ENCODE measurements around the gene BIRC6.

The BIRC6 gene

DNA sequence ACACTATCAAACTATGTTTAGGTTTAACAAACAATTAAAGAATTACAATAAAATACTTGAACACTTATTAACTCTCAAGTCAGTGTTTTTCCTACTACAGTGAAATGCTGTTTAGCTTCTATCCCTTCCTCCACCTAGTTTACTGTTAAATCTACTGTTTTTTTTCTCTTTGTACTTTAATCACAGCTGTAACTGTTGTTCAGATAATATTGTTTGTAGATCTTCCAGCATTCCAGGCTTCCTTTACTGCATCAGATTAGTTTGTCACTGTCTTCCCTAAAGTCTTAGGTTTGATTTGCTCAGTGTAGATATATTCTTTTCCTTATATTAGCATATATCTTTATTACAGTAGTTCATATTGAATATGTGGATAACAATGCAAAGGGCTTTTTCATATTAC, 22.5 kb downstream of the BIRC6 start:
- DNase-seq (ENCODE audit: low spot score), result no peak
- H3K27ac ChIP-seq, result no peak overlapping the region
- ChIA-PET POLR2A (ENCODE audit: low non-redundant PET) (no interaction called here), CTCF (interaction anchor here (0.9 kb wide), 1 partner anchor 8 kb away, joined by 3 read pairs; no protein-coding TSS in a partner anchor)
- TF ChIP-seq, protein P1, sequence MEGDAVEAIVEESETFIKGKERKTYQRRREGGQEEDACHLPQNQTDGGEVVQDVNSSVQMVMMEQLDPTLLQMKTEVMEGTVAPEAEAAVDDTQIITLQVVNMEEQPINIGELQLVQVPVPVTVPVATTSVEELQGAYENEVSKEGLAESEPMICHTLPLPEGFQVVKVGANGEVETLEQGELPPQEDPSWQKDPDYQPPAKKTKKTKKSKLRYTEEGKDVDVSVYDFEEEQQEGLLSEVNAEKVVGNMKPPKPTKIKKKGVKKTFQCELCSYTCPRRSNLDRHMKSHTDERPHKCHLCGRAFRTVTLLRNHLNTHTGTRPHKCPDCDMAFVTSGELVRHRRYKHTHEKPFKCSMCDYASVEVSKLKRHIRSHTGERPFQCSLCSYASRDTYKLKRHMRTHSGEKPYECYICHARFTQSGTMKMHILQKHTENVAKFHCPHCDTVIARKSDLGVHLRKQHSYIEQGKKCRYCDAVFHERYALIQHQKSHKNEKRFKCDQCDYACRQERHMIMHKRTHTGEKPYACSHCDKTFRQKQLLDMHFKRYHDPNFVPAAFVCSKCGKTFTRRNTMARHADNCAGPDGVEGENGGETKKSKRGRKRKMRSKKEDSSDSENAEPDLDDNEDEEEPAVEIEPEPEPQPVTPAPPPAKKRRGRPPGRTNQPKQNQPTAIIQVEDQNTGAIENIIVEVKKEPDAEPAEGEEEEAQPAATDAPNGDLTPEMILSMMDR (conservative IDR thresholded peaks at IDR 0.05; ENCODE audit: low read depth), result no peak

GRCh38 chr2:32383858-32384257, 27.0 kb downstream of the BIRC6 start:
- H3K27ac ChIP-seq, result no peak overlapping the region
- TF ChIP-seq, protein P1 (conservative IDR thresholded peaks at IDR 0.05; ENCODE audit: low read depth), result no peak
- CTCF ChIA-PET, result interaction anchor here (0.6 kb wide), 1 partner anchor 83 kb away, joined by 3 read pairs; no protein-coding TSS in a partner anchor
- POLR2A ChIA-PET (ENCODE audit: low non-redundant PET), result no interaction called here
- no peak for DNase-seq (ENCODE audit: low spot score)

GRCh38 chr2:32384529-32384928, 27.7 kb downstream of the BIRC6 start:
- TF ChIP-seq, protein P1 (conservative IDR thresholded peaks at IDR 0.05; ENCODE audit: low read depth), result no peak
- ChIA-PET POLR2A (ENCODE audit: low non-redundant PET) (no interaction called here), CTCF (interaction anchor here (0.6 kb wide), 1 partner anchor 82 kb away, joined by 3 read pairs; no protein-coding TSS in a partner anchor)
- no peak for DNase-seq (ENCODE audit: low spot score)
- no peak overlapping the region for H3K27ac ChIP-seq

DNA sequence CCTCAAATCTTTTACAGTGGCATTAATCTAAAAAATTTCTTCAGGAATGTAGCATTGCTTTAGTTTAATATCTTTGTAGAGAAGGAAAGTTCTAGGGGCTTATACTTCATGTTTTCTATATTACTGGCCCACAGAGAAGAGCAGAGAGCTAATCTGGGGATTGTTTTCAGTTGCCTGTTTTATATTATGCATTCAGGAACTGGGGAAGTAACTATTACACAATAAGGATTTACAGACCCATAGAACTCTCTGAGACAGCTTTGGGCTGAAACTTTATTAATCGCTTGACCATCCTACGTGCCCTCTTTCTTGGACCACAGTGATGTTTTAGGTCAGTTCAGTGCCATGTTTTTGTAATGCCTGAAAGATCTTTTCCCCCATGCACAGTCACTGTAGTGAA, 29.9 kb downstream of the BIRC6 start:
- no peak overlapping the region for H3K27ac ChIP-seq
- no peak for DNase-seq (ENCODE audit: low spot score)
- ChIA-PET CTCF (interaction anchor here (0.7 to 1.1 kb wide), 2 partner anchors 9 to 24 kb away, joined by 3 to 4 read pairs; no protein-coding TSS in a partner anchor), POLR2A (ENCODE audit: low non-redundant PET) (no interaction called here)
- TF ChIP-seq, protein P1 (conservative IDR thresholded peaks at IDR 0.05; ENCODE audit: low read depth), result no peak

GRCh38 chr2:32399221-32399620, 42.4 kb downstream of the BIRC6 start:
- TF ChIP-seq, protein P1 (conservative IDR thresholded peaks at IDR 0.05; ENCODE audit: low read depth), result no peak
- POLR2A ChIA-PET (ENCODE audit: low non-redundant PET), result no interaction called here
- no peak for DNase-seq (ENCODE audit: low spot score)
- H3K27ac ChIP-seq, result no peak overlapping the region
- CTCF ChIA-PET, result no interaction called here

DNA sequence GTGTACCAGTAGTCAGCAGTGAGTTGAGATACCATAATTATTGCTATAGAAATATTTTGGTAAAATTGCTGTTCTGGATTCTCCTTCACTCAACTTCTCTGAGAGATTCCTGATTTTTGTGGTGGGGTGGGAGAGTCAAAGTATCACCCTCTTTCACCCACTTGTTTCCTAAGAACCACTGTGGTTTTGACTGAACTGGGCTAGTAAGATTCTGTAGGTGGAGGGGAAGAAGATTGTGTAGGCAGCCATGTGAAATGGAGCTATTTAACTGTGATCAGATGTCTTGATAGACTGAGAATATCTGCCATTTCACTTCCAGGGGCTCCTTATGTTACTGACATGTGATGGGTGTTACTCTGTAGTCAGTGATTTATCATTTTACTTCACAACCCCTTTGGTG, 45.3 kb downstream of the BIRC6 start:
- CTCF ChIA-PET, result no interaction called here
- POLR2A ChIA-PET (ENCODE audit: low non-redundant PET), result no interaction called here
- H3K27ac ChIP-seq, result no peak overlapping the region
- DNase-seq (ENCODE audit: low spot score), result no peak
- TF ChIP-seq, protein P1 (conservative IDR thresholded peaks at IDR 0.05; ENCODE audit: low read depth), result no peak

DNA sequence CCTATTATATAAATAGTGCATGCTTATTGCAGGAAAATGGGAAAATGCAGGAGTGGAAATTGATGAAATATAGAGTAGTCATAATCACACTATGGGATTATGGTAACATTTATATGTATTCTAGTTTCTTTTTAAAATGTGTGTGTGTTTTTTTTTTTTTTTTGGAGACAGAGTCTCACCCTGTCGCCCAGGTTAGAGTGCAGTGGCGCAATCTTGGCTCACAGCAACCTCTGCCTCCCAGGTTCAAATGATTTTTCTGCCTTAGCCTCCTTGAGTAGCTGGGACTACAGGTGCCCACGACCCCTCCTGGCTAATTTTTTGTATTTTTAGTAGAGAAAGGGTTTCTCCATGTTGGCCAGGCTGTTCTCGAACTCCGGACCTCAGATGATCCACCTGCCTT, 47.0 kb downstream of the BIRC6 start:
- no peak overlapping the region for H3K27ac ChIP-seq
- ChIA-PET POLR2A (ENCODE audit: low non-redundant PET) (no interaction called here), CTCF (no interaction called here)
- TF ChIP-seq, protein P1 (conservative IDR thresholded peaks at IDR 0.05; ENCODE audit: low read depth), result no peak
- DNase-seq (ENCODE audit: low spot score), result no peak
